NAMALWA (cell line): ENCODE measurements around the gene MAGI2.

Experiments
- DNase-seq: peaks from one replicate; pipeline ENCODE4 v3.0.0-alpha.2; 2015; ENCODE audit warnings: low spot score

The MAGI2 gene

GRCh38 chr7:79257959-79258358, 195.5 kb downstream of the MAGI2 start:
- DNase-seq, result no peak

DNA sequence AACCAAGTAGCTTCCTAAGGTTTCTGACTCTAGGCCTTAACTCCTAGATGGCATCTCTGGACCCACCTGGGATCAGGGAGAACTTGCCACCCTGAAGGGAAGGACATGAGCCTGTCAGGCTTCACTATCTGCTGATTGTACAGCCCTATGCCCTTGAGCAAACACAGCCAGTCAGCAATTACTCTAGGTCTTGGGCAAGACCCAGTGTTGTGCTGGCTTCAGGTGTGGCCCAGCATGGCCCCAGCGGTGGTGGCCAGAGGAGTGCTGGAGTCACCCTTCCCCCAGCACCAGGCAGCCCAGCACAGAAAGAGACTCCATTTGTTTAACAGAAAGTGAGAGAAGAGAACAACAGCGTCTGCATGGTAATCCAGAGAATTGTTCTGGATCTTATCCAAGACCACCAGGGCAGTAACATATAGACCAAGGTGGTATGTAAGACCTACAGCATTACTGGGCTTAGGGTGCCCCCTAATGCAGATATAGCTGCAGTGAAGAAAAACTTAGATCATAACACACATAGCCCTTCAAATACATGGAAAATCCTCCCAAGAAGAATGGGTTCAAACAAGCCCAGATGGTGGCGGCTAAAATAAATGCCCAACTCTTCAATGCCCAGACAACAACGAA, 207.7 kb downstream of the MAGI2 start:
- no peak for DNase-seq

DNA sequence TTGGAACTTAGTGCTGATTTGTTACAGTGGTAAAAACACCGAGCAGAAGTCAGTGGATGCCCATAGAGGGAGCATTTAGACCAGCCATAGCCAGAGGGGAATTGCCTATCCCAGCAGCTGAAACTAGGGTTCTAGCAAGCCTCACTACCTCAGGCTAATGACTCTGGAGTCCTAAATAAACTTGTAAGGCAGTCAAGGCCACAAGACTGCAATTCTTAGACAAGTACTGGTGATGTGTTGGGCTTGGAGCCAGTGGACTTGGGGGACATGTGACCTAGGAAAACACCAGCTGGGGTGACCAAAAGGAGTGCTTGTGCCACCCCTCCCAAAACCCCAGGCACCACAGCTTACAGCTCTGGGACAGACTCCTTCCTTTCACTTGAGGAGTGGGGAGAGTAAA, 209.0 kb downstream of the MAGI2 start:
- no peak for DNase-seq

DNA sequence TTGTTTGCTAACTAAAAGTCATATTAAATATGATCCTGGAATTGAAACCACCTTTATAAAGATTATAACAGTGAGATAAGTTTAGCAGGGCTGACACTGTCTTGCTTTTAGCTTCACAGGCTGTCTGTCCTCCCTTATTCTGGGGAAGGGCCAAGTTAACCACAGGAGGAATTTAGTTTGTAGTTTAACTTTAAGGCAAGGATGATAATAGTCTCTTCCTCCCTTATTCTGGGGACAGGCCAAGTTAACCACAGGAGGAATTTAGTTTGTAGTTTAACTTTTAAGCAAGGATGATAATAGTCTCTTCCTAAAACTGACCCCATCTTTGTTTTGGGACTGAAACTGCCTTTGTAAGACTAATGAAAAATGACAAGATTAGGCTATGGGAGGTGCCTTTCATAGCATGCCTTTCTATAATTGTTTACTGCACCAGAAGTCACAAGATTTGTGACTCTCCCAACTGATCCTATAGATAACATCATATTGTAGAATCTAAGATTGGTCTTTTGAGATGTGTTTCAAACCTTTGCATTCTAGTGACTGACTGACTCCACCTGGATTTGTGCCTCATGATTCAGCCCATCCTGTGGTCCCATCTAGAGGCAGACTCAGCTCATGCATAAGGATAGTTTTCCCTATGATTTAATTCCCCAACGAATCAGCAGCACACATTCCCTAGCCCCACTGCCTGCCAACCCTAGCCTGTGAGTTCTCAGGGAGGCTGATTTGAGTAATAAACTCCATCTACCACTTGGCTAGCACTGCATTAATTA, 212.0 kb downstream of the MAGI2 start:
- no peak for DNase-seq

GRCh38 chr7:79240413-79240812, 213.1 kb downstream of the MAGI2 start:
- no peak for DNase-seq

- no peak for DNase-seq
These were observed 217.0 kb downstream of the MAGI2 start for GRCh38 chr7:79236352-79237028.

GRCh38 chr7:79227044-79227443, 226.4 kb downstream of the MAGI2 start:
- DNase-seq, result no peak

DNA sequence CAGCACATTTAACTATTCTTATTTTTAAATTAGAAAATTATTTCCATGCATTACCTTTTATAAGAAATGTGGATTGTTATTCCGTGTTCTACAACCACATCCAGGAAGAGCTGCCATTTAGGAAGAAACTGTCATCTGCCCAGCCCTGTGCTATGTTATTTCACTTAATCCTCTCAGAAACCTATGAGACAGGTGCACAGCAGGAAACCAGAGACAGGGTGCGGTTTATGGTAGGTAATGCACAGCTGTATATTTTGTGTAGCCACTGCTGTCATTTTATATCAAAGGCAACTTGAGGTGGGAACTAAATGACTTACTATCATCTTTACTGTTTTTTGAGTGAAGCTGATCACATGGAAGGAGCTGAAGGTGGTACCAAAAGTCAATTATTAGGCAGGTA, 232.3 kb downstream of the MAGI2 start:
- no peak for DNase-seq

DNA sequence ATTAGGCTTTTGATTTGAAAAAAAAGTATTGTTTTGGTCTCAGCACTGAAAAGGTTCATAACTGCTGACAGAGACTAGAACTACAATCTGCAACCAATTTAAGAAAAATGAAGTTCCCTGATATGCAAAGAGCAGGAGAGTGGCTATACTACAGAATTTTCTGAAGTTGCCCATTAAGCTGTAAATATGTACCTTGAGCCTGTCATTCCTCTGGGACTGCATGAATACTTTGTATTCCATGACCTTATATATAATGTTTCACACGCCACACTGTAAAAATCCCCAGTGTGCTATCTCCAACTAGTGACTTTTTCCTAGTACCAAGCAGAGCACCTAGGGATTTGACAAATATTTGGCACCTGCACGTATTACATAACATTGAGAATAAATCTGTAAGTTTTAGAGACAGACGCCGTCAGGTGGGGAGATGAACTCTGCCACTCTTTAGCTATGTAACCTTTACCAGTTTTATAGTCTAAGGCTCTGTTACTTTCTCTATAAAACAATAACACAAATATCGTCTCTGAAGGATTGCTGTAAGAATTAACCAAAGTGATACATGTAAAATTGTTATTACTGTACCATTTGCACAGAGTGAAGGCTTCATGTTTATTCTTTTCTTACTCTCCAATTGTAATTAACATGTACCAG, 235.4 kb downstream of the MAGI2 start:
- DNase-seq, result no peak

- DNase-seq, result no peak
These were observed 236.0 kb downstream of the MAGI2 start for GRCh38 chr7:79217468-79217867.

GRCh38 chr7:79216236-79216635, 237.2 kb downstream of the MAGI2 start:
- DNase-seq, result no peak

DNA sequence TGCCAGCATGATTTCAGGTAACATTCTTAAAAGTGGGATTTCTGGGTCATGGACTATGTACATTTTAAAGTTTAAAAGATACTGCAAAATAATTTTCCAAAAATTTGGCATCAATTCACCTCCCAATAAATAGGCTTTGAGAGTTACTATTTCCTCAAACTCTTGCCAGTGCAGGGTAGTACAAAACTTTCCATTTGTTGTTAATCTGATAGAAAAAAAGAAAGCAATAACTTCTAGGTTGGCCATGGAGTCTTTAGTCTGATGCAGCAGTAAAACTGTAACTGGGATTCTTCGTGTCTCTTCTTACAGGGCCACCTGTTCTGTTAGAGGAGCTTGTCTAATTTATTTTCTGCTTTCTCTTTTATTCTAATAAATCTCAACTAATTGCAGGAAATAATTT, 241.1 kb downstream of the MAGI2 start:
- no peak for DNase-seq

GRCh38 chr7:79211724-79212123, 241.7 kb downstream of the MAGI2 start:
- no peak for DNase-seq

DNA sequence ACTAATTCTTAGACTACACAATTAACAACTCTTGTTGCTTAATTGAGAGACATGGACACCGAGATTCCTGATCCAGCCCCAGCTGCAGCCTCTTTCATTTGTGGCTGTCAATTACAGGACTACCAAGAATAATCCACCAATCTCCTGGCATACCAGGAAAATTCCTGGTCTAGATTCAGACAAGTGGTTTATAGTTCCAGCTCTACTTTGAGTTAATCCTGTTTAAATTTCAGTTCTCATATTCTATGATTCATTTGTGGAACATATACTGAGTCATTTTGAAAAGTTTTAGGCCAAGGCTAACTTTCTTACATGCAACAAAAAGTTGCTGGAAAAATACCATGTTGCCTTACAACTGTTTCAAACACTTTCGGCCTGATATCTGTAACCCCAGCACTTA, 253.5 kb downstream of the MAGI2 start:
- no peak for DNase-seq

GRCh38 chr7:79199266-79199665, 254.2 kb downstream of the MAGI2 start:
- no peak for DNase-seq

GRCh38 chr7:79185605-79186004, 267.9 kb downstream of the MAGI2 start:
- no peak for DNase-seq

DNA sequence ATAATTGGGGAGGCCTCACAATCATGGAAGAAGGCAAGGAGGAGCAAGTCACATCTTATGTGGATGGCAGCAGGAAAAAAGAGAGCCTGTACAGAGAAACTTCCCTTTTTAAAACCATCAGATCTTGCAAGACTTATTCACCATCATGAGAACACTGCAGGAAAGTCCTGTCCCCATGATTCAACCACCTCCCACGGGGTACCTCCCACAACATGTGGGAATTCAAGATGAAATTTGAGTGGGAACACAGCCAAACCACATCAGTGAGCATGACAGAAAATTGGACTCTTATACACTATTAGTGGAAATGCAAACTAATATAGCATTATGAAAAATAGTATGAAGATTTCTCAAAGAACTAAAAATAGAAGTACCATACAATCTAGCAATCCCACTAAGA, 271.2 kb downstream of the MAGI2 start:
- no peak for DNase-seq

DNA sequence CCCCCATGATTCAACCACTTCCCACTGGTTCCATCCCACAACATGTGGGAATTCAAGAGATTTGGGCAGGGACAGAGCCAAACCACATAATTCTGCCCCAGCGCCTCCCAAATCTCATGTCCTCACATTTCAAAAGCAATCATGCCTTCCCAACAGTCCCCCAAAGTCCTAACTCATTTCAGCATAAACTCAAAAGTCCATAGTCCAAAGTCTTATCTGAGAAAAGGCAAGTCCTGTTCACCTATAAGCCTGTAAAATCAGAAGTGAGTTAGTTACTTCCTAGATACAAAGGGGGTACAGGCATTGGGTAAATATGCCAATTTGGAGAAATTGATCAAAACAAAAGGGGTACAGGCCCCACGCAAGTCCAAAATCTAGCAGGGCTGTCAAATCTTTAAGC, 272.9 kb downstream of the MAGI2 start:
- DNase-seq, result no peak

- peak; percentile 71 for DNase-seq
These were observed 276.5 kb downstream of the MAGI2 start for GRCh38 chr7:79176859-79177477.

- no peak for DNase-seq
These were observed 278.1 kb downstream of the MAGI2 start for GRCh38 chr7:79175374-79175773.

DNA sequence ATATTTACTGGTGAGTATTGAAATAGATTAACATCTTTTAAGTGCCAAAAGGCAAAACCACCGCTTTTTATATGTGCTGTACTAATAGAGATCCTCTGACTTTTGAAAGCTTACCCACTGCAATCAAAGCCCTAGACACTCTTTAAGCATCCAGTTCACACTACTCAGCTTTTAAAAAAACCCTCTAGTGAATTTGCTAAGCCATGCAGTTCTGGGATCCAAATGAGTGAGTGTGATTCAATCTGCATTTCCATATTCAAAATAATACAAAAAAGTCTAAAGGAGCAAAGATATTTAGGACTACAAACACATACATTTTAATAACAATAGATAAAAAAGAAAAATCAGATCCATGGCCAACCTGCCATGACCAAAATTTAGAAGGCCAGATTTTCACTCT, 288.2 kb downstream of the MAGI2 start:
- no peak for DNase-seq

DNA sequence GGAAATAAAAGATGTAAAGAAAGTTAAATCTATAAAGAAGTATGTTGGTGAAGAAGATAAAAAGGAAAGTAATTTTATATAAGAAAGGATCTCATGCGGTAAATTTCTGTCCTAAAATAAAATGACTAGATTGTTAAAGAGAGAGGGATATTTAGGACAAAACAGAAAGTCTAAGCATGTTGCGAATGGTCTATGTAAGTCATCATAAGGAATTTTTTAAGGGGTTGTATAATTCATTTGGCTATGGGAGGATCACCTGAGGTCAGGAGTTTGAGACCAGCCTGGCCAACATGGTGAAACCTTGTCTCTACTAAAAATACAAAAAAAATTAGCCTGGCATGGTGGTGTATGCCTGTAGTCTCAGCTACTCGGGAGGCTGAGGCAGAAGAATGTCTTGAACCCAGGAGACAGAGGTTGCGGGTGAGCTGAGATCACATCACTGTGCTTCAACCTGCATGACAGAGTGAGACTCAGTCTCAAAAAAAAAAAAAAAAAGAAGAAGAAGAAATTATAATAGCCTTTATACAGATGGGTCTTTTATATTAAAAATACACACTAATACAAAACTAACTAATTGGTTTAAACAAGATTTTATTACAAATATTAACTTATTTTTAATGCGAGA, 294.3 kb downstream of the MAGI2 start:
- DNase-seq, result no peak
